ENCODE data around the gene FBXW5.
A peak's percentile ranks its signal among the peaks of the same experiment; 100 is the strongest.

The FBXW5 gene

DNA sequence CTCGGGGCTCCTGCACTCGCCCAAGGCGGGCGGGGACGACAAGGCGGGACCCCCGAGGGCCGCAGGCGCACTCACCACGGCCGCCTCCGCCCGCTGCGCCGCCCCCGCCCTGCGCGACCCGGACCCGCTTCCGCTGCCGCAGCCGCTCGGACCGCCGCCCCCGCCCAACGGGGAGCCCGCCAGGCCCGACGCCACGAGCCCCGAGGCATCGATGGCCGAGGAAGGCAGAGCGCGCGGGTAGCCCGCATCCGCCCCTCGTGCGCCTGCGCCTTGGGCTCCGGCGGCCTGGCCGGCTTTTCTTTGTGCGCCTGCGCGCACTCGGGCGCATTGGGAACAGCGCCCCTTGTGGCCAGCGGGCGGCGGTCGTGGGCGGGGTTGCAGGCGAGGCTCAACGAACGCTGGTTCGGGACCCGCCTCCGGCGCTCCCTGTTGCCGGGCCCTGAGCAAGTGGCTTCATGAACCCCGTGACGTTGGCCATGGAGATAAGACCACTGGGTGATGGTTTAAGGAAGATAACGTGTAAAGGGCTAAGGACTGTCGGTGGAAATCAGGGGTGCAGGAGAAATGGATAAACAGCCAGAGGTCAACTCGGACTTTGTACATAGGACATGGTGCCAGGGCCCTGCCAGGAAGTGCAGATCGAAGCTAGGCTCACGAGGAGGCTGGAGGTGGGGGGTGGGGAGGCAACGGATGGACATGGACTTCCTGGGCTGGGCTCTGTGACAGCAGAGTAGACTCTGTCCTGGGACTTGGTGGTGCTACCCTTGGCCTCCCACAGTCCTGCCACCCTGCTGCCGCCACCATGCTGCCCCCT, at the start of gene FBXW5, which contains the start of gene C8G:
FBXW5 (minus strand) TSS at position 220 of the 814 bp plus-strand sequence. CDS start 655 bp downstream, outside the sequence.
C8G (plus strand) TSS at position 725 of the 814 bp plus-strand sequence; CDS start at position 803, 78 bp downstream.
- peak; percentile 94 for DNase-seq

DNA sequence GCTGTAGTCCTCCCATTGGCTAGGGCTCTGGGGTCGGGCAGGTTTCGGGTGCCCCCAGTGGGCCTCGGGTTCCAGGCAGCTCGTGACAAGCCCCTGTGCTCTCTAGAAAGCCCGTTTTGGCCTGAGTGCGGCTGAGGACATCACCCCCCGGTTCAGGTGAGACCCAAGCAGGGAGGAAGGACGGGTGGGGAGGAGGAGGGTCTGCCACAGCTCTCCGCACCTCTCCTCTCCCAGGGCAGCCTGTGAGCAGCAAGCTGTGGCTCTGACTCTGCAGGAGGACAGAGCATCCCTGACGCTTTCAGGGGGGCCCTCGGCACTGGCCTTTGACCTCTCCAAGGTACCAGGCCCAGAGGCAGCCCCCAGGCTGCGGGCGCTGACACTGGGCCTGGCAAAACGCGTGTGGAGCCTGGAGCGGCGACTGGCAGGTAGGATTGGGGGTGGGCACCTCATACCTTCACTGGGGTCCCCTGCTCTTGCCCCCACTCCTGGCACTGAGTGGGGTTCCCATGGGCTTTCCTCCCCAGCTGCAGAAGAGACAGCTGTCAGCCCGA, 48.4 kb upstream of the FBXW5 start:
- DNase-seq = no peak

- peak; percentile 94 for DNase-seq
Measured at GRCh38 chr9:136991993-136992818, 47.7 kb upstream of the FBXW5 start, which contains the start of gene PAXX. TSS of gene PAXX (plus strand) at chr9:136992422. CDS start at chr9:136992444, 22 bp downstream.

- DNase-seq = no peak
Measured at GRCh38 chr9:136990242-136990911, 45.8 kb upstream of the FBXW5 start.

DNA sequence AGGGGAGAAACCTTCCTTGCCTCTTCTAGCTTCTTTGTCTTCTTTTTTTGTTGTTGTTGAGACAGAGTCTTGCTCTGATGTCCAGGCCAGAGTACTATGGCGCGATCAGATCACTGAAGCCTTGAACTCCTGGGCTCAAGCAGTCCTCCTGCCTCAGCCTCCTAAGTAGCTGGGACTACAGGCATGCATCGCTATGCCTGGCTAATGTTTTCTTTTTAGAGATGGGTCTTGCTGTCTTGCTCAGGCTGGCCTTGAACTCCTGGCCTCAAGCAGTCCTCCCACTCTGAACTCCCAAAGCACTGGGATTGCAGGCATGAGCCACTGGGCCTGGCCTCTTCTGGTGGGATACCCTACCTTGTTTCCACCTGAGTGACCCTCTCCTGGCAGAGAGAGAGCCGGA, 44.3 kb upstream of the FBXW5 start:
- DNase-seq = no peak

- DNase-seq = no peak
Measured at GRCh38 chr9:136985853-136986252, 41.3 kb upstream of the FBXW5 start.

- no peak for DNase-seq
Measured at GRCh38 chr9:136985027-136985602, 40.6 kb upstream of the FBXW5 start.

- DNase-seq = no peak
Measured at GRCh38 chr9:136984464-136985026, 40.0 kb upstream of the FBXW5 start.

DNA sequence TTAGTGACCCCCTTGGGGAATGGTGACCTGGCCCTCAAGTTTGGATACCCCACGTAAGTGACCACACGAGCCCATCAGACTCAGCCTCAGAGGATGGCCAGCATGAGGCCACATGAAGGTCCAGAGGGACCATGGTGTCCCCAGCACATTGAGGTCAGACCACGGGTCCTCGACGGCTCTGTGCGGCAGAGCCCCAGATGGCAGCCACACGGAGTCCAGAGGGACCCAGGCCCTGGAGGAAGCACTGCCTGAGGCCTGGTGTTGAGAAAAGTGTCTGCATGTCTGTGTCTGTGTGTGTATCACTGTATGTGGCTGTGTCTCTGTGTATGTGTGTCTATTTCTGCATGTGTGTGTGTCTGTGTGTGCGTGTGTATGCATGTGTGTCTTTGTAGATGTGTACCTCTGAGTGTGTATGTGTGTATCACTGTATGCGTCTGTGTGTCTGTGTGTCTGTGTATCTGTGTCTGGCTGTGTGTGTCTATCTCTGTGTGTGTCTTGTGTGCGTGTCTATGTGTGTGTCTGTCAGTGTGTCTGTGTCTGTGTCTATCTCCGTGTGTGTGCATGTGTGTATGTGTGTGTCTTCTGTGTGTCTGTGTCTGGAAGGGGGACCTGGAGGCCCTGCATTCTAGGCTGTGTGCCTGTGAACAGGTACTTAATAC, 39.2 kb upstream of the FBXW5 start:
- DNase-seq = no peak

DNA sequence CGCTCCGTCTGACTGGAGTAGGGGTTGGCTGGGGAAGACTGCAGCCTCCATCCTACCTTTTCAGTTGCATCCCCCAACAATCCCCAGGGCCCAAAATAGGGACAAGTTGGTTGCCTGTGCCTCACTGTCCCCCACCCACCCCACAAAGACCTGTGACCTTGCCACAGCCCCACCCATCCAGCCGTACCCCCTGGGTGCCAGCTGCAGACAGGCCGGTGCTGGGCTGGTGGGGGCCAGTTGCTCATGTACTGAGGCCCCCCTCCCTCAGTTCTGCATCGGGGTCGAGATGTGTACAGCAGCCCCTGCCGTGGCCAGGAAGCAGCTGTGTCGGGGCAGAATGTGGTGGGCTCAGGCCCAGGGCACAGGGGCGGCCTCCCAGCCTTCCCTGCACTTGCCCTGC, 38.6 kb upstream of the FBXW5 start:
- DNase-seq = no peak

GRCh38 chr9:136982232-136983051, 37.9 kb upstream of the FBXW5 start, which contains the start of gene LCNL1:
TSS of gene LCNL1 (plus strand) at chr9:136982993. CDS start at chr9:136983587, 594 bp downstream.
- no peak for DNase-seq

- DNase-seq = no peak
Measured at GRCh38 chr9:136981588-136982231, 37.2 kb upstream of the FBXW5 start.

DNA sequence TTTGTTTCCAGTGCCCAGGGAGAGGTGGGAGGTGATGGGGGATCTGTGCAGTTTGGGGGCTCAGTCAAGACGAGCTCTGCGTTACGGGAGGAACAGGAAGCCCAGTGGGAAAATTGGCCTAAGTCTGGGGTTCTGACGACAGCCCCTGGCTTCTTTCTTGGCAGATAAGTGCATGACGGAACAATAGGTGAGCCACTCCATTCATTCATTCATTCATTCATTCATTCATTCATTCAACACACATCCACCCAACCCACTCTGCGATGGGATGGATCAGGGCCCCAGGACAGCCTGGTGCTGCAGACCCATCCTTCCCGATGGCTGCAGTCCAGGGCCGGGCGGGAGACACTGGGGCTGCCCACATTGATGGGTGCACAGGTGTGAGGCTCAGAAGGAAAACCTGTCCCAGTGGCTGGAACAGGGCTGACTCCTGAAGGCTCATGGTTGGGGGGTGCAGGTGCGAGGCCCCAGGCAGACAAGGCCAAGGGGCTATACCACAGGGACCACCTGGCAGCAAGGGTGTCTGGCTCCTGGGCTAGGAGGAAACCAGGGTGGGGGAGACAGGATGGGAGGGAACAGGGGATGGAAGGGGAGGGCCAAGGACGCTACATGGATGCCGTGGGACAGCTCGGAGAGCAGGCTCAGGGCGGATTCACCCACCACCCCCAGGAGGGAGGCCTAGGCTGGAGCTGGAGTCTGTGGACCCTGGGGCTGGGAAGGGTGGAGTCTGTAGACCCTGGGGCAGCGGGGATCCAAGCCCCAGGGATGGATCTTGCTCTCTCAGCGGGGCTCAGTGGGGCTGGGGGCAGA, 36.3 kb upstream of the FBXW5 start:
- DNase-seq = no peak

GRCh38 chr9:136979769-136980587, 35.4 kb upstream of the FBXW5 start:
- no peak for DNase-seq

- no peak for DNase-seq
Measured at GRCh38 chr9:136978865-136979544, 34.5 kb upstream of the FBXW5 start.

DNA sequence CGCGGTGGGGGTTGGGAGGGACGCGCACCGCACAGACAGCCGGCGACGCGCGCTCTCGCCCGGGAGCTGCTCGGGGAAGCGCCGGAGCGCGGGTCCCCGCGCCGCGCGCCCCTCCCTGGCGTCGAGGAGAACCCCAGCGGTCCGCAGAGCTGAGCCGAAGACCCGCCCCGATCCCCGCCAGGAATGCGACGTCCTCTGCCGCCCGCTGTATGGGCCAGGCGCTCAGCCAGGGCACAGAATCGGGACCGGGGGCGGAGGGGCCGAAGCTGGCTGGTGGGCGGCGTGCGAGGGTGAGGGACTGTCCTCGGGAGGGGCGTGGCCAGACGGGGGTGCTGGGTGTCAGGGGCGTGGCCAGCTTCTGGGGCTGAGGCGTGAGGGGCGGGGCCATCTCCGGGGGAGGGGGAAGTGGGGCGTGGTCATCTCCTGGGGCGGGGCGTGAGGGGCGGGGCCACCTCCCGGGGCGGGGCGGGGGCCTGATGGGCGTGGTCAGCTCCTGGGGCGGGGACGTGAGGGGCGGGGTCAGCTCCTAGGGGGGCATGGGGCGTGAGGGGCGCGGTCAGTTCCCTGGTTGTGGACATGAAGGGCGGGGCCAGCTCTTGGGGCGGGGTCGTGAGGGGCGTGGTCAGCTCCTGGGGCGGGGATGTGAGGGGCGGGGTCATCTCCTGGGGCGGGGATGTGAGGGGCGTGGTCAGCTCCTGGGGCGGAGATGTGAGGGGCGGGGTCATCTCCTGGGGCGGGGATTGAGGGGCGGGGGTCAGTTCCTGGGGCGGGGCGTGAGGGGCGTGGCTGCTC, 33.7 kb upstream of the FBXW5 start:
- DNase-seq = peak; percentile 77

- DNase-seq = no peak
Measured at GRCh38 chr9:136977649-136978072, 33.1 kb upstream of the FBXW5 start.
